ENCODE data around the gene CLN6.
"Not testable (repeated sequence)": the region's sequence is repeated elsewhere in the genome, so short reads cannot be mapped to it uniquely, and the experiment has no call there.

CLN6 gene

DNA sequence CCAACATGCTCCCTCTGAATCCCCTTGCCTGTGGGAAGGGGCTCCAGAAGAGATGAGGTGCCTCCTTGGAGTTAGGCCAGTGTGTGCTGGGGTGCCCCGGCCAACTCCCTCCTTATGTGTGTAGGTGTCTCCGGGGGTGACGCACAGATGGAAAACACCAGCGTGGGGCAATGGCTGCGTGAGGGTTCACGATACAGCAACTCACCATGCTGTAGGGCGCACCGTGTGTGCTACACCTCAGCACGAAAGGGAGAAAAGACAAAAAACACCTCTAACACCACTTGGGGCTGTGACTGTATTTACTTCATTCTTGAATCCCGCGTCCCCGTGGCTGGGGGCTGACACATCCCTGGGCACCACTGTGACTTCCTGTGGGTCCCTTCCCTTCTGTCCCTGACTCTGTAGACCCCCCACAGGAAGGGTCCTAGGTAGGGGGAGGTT is 22.8 kb downstream of the CLN6 start:
- no peak for DNase-seq (ENCODE audit: low spot score)

DNA sequence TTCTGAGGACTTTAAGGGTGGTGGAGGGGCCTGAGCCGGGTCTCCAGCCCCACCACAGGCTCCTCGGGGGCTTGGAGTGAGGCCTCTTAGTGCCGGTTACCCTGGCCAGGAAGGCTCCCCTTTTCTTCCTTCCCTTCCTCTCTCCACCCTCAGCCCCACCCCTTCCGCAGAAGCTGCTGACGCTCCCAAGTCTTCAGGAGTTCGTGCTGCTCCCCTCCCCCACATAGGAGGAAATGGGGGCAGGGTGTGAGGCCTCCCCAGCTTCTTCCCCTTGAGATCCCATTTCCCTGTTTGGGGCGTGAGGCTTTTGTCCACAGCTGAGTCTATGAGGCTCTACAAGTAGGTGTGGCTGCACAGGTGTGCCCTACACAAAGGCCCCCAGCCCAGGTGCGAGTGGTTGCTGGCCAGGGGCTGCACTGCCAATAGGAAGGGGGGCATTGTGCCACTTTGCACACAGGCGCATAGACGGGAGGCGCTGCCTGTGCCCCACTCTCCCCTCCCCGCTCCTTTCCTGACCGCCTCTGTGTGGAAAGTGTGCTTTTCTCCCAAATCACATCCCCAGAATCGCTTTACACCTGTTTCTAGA is 23.5 kb downstream of the CLN6 start:
- no peak for DNase-seq (ENCODE audit: low spot score)

DNA sequence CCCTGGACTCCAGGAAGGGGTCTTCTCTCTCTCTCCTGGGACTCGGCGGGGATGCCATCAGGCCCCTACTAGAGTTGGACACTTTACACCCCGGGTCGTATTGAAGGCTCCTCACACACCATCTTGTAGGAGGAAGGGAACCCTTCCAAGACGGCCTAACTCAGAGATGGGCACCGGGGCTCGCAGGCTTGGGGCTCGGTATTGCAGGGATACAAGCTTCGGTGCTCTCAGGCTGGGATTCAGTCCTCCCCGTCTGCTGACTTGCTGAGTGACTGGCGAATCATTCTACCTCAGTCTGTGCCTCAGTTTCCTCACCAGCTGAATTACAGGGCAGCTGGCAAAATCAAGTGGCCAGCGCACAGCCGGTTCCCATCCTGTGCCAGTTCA is 24.0 kb downstream of the CLN6 start:
- DNase-seq (ENCODE audit: low spot score): no peak

DNA sequence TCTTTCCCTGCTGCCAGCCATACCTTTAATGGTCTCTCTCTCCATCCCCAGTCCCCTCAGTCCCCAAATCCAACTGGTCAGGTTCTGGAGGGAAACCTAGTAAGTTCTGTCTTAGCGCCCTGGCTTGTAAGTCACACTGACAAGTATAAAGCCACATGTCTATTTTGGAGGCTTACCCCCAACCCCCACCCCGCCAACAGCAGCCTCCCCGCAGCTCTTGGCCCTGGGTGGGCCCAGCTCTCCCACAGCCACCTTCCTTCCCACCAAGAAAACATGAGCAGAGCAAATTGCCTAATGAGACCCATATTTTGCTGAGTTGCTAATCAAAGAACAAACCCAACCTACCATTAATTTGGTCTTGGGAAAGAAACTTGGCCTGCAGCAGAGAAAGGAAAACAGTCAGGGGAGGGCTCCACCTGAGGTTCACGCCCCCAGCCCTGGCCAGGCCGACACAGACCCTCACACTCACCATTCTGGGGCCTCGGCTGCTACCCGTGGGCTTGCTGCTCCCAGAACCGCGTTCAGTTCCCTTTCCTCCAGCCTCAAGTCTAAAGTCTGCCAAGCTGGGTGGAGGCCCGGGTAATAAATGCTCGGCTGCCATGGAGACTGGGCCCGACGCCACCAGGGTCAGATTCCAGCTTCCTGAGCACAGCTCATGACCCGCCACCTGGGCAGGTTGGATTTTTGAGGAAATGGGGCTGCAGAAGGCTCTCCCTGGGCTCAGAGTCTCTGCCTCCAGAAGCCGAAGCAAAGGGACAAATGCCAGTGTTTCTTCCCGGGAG is 24.6 kb downstream of the CLN6 start, which contains the start of gene CALML4:
Gene CALML4 (minus strand): TSS at position 557 of the 782 bp plus-strand sequence. CDS start 85 bp downstream, at position 472.
- peak; percentile 81 for DNase-seq (ENCODE audit: low spot score)

DNA sequence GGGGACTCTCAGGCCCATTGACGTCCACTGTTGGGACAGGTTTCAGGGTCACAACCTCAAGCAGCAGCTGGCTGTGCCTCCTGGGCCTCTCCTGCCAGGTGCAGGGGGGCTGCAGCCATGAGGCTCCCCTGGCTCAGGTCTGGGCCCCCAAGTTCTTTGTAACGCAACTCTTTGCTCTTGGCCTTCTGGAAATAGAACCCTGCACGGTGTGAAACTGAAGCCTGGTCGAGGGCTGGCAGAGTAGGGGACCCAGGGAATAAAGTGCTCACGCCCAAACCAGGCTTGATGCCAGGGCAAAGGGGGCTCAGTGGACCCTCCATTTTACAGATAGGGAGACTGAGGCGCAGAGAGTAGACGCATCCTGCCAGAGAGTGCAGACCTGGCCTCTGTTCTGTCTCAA is 25.2 kb downstream of the CLN6 start:
- DNase-seq (ENCODE audit: low spot score): no peak

DNA sequence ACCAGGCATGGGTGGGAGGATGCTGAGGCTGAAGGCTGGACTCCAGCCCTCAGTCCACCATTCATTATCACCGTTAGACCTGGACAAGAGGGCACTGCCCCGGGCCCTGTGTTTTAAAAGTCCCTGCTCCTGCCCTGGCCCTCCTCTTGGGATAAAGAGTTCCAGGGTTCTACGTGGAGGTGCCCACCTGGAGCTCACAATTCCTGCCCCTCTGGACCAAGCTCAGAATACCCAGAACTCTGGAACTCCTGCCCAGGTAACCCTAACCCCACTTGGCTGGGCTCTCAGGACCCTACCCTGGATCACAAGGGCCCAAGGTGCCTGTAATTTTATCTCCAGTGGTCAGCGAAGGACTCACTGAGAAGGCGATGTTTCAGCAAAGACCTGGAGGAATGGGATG is 25.6 kb downstream of the CLN6 start:
- DNase-seq (ENCODE audit: low spot score): no peak

DNA sequence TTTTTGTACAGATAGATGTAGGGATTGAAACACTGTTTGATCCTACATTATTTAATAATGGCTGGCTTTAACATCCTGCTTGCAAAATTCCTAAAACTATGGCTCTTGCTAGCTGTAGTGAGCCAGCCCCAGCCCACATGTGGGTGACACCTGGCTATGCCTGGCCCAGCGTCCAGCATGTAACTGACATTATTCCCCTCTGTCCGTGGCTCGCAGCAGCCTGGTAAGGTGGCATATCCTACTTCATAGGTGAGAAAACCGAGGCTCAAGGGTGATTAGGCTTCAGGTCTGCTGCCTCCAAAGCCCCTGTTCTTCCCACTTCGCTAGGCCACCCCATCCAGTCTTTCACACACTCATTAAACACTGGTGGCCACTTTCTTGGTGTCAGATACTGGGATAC is 26.0 kb downstream of the CLN6 start:
- DNase-seq (ENCODE audit: low spot score): no peak

DNA sequence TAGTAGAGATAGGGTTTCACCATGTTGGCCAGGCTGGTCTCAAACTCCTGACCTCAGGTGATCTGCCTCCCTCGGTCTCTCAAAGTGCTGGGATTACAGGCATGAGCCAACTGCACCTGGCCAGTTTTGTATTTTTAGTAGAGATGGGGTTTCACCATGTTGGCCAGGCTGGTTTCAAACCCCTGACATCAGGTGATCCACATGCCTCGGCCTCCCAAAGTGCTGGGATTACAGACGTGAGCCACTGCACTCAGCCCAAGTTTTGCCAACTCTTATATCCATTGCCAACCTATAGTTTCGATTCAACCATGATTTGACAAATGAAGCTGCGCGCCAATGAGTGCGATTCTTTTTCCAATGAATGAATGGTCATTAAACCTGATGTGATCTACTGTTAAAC is 26.5 kb downstream of the CLN6 start:
- not testable (repeated sequence) for DNase-seq (ENCODE audit: low spot score)

DNA sequence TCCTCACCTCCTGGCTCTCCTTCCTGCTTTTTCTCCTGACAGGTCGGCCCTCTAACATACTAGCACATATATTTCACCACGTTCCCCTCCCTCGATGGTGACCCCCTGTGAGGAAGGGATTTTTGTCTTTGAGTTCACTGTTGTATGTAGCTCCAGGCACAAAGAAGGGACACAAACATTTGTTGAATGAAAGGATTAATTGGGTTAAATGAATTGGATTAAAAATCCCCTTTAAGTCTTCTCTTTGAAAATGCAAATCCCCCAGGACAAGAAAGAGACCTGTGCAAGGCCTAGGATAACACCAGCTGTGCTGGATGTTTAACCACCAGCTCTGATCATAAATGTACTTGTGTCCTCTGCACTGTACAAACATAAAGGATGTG is 27.7 kb downstream of the CLN6 start:
- DNase-seq (ENCODE audit: low spot score): no peak

DNA sequence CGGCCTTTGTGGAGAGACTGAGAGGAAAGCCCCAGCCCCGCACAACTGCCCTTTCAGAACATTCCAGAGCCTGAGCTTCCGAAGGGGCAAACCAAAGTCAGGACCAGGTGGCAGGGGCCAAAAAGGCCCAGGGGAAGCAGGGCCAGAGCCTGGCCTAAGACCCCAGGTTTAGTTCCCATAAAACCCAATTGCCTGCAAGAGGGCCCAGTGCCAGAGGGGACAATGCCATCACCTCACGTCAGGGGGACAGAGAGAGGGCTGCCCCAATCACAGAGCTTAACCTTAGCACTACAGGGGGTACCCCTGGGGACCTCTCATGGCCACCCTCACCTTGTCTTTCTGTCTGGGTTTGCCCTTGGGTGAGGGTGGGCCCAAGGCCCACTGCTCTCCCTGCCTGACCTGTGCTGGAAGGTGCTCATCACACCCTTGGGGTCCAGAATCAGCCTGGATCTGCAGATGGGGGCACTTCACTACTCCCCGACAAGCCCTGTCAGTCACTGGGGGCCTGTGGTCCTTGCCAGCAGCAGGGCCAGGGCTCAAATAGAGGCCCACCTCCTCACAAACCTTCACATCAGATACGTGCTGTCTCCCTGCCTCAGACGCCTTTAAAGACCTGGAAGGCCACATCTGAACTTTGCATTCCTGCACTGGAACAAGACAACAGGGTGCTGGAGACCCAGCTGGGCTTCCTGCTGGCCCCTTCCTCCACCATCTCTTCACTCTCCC is 28.2 kb downstream of the CLN6 start:
- DNase-seq (ENCODE audit: low spot score): no peak

DNA sequence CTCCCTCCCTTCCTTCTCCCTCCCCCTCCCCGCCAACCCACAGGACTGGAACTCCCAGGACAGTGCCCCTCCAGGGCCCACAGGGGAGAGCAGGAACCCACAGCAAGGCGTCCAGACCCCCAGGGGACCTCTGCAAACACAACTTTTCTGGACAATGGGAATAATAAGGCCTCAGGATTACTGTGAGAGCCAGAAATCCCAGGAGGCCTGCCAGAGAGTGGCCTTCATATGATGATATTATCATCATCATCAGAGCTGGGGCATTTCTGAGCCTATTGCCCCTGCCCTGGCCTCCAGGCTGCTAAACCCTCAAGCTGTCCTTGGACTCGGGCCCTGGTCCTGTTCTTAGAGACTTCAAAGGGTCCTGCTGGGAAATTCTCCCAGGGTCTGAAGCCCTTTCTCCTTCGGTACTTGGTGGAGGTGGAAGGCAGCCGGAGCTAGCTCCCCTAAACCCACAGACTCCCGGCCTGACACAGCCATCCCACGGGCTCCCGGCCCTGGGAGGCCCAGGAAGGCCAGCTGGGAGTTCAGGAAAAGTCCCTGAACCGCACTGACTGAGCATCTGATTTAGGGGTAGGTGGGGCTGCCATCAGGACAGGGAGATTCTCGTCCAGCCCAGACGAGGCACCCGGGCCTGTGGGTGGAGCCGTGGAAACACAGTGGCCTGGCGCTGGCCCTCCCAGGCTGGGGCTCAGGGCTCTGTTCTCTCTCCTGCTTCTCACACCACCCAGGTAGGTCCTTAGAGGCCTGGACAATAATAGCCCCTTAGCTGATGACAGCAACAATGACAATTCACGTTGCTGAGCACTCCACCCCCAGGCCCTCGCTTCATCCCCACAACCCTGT is 29.3 kb downstream of the CLN6 start:
- DNase-seq (ENCODE audit: low spot score): no peak

DNA sequence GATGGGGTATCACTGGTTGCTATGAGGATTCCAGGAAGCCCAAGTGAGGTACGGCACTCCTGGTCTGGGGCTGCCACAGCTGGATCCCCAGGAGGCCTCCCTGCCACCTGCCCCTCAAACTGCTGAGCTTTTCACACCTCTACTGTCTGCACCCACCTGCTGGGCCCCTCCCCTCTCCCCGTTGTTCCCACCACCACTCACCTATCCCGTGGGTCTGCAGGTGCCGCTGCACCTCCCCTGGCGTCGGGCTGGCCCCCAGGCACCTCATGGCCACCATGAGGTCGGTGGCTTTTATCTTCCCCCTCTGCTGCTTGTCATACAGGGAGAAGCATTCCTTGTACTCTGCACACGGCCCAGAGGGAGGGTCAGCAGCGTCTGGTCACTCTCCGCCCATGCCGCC is 30.2 kb downstream of the CLN6 start:
- no peak for DNase-seq (ENCODE audit: low spot score)

DNA sequence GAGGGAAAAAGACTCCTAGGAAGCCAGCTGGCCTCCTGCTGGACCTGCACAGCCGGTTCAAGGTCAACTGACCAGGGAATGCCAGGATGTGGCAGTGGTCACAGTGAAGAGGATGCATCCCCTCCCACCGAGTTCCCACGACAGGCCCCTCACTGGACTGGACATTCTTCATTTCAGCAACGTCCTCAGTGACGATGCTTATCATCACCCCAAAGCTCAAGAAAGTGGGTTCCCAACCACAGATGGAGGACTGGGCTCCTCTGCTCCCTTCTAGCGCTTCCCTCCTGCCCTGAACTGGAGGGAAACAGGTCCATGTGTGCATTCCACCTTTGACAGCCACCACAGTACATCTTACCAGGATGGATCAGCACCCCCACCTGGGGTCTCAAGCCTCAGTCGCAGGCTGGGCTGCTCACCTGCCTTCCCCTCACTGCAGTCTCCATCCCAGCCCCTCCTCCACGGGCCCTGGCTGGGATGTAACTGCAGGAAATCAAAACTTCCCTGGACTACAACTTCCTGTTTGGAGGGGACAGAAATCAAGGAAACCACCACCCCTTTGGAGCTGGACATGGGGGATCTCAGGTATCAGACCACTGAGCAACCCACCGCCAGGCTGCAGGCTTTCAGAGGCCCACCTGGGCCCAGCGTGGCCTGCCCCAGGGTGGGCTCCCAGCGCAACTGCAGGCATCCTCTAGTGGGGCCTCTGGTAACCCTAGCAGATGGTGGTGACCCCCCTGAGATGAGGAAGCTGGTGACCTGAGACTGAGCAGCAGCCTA is 31.7 kb downstream of the CLN6 start:
- no peak for DNase-seq (ENCODE audit: low spot score)

DNA sequence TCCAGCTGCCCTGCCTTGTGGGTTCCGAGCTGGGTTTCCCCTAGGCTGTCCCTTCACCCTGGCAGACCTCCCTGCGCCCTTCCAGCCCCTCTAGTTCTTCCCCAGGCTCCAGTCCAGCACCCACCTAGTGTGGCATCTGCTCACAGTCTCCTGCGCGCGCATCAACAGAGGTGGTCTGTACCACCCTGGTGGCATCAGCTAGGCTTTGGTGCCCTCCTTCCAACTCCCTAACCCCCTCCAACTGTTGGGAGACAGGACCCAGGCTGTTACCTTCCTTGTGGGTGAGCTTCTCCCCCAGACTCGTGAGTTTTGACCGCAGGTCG is 32.4 kb downstream of the CLN6 start:
- no peak for DNase-seq (ENCODE audit: low spot score)

DNA sequence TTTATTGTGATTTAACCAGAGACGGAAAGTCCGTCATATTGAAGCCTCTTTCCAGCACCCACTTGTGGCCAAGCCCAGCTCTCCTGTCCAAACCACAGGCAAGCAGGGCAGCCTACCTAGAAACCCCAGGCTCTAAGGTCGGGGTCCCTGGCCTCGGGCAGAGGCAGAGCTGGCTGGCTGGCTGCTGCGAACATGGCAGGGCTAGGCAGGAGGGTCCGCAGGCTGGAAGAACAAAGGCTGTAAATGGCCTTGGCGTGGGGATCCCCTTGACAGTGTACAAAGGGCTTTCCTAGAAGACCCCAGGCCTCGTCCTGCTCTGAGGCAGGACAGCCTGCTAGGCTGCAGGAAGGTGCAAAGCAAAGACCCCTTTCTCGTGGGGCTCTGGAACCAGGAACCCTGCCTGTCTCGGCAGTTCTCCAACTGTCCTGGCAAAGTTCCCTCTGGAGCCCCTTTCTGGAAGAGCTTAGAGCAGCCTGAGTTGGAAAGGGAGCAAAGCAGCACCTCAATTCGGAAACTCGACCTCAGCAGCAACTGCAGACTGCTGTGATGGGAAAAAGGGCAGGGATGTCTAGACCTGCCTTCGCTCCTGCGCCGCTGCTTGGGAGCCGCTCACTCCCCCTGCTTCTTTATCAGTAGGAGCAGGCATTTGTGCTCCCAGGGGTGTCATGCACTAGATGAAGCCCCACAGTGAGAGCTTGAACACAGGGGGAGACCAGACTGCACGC is 32.9 kb downstream of the CLN6 start:
- DNase-seq (ENCODE audit: low spot score): no peak

DNA sequence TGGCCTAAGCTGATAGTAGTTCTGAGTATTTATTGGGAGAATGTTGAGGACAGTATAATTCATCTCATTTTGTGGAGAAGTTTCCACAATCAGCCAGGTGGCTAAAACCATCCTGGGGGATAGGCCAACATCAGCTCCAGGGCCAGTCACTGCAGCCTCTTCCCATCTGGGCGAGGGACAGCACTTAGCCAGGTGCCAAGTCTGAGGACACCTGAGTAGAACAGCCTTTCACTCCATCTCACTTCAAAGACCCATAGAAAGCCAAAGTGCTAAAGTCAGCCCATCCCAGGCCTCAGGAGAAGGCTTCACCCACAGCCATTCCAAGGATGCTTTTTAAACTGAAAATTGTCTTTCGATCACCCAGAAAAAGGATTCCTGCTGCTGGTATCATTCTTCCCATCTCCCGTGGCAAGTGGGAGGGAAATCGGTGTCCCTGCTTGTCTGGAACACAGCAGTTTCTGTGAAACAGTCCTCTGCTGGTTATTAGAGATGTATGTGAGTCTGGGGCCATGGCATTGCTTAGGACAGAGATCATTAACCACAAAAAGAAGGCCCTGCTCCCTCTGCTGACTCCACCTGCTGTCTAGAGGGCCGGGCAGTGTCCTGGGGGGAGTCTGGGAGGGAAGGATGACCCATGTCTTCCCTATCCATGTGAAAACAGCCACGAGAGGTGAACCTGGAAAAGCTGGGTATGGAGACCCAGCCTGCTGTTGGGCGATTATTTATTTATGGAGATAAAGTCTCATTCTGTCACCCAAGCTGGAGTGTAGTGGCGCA is 34.0 kb downstream of the CLN6 start:
- DNase-seq (ENCODE audit: low spot score): no peak

DNA sequence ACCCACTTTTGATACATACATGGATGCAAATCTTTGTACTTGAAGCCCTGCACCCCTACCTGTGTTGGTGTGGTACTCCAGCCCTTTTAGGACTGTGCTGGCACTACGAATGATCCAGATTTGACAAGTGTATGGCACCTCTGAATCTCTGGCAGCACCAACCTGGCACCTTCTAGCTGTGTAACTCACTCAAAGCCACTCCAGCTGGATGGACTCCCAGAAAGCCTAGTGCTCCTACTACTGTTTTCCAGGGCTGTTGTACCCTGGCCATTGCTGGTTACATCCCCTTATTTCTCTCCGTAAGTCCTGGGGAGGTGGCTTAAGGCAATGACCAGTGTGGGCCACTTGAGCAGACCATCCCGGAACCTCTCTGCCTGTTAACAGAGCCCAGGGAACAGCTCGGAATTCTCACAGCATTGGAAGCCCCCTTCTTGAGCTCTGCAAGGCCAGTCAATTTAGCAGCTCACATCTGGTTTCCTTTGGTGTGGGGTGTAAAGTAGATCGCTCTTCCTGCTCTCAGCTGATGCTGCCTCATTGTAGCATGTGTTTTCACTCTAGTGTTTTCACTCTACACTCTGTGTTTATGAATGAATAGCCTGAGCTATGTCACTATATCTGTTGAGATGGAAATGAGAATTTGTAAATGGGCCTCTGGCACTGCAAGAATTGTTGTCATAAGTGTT is 36.6 kb downstream of the CLN6 start:
- DNase-seq (ENCODE audit: low spot score): no peak

DNA sequence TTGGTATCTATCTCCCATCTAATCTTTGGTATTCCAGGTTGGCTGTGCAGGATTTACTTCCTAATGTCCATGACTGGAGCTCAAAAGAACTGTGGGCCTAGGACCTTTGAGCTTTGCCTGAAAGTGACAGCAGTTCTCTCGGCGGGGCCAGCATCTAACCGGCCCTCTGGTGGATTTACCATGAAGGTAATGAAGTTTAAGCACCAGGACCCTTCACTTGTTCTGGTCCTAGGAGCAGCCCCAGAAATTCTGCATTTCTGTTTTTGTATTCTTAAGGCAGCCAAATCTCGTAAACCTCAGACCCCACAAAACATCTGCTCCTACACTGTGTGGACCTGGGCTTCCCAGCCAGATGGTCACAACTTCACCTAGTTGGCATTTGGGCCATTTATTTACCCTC is 37.4 kb downstream of the CLN6 start:
- no peak for DNase-seq (ENCODE audit: low spot score)

DNA sequence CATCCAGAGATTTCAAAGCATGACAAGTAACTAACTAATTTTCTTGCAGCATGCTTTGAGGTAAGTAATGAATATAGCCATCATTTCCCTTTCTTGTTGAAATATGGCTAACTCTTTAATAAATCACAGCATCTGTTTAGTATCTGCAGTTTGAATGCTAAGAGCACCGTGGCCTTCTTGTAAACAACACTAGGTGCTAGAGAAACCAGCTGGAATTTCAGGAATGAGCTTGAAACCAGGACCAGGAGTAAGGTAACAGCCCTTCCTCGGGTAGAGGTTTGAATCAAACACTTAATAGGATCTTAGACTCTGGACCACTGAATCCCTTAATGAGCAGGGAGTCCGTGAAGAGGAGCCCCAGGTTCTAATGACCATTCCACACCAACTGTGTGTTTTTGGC is 38.0 kb downstream of the CLN6 start:
- no peak for DNase-seq (ENCODE audit: low spot score)

DNA sequence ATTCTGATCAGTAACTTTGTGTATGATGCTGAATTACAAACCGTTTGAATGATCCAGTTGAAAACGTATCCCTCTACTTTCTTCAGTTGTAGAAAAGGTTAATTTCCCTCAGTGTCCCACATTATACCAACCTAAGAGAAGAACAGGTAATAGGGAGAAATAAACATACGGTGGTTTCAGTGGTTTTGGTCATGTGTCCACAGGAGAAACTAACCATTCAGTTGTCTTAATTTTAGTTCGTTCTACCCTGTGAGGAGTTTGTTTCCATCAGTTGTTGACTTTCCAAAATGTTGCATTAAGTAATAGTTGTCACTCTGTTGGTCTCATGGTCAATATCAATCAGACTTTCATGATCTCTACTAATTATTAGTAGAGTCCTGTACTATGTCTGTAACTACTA is 39.5 kb downstream of the CLN6 start:
- no peak for DNase-seq (ENCODE audit: low spot score)

Data from AG20443 (cell line).